HepG2 (cell line): ENCODE measurements around the gene FASTKD2. TPM values are rescaled to one million over a fixed set of nuclear protein-coding genes. Genes with fewer than 3 reads are reported as not detected.

Experiments used
- AGO1 ChIP-seq: fragments of 200-400 bp; formaldehyde crosslinking; IDR thresholded peaks from 2 replicates; pipeline ENCODE4 v1.6.1; 2017; ENCODE audit warnings: mild to moderate bottlenecking, low read depth, low read length, moderate library complexity; ENCODE audit not compliant: poor library complexity, severe bottlenecking
- ASH2L ChIP-seq: fragments of 300-600, 200-600 bp; sonication (generic); IDR thresholded peaks from 2 replicates; pipeline ENCODE4 v1.7.0; 2017; ENCODE audit warnings: low read depth, mild to moderate bottlenecking, moderate library complexity, mixed read lengths, low read length; ENCODE audit not compliant: insufficient read length
- EED ChIP-seq: sonication (generic); formaldehyde crosslinking; IDR thresholded peaks from 2 replicates; pipeline ENCODE4 v1.5.0; 2020; ENCODE audit warnings: mild to moderate bottlenecking, missing genetic modification reagents
- ELF4 ChIP-seq: sonication (generic); formaldehyde crosslinking; IDR thresholded peaks from 2 replicates; pipeline ENCODE4 v1.5.0; 2020; ENCODE audit warnings: missing genetic modification reagents, mild to moderate bottlenecking, moderate library complexity, borderline replicate concordance
- HNRNPUL1 ChIP-seq: fragments of 200-400 bp; formaldehyde crosslinking; IDR thresholded peaks from 2 replicates; pipeline ENCODE4 v1.6.1; 2017; ENCODE audit warnings: low read depth, mild to moderate bottlenecking, low read length, moderate library complexity
- MATR3 ChIP-seq: sonication (generic); formaldehyde crosslinking; IDR thresholded peaks from 2 replicates; pipeline ENCODE4 v1.4.0; 2020; ENCODE audit warnings: missing genetic modification reagents
- MLLT10 ChIP-seq: sonication (generic); formaldehyde crosslinking; IDR thresholded peaks from 2 replicates; pipeline ENCODE4 v1.4.0; 2020; ENCODE audit warnings: missing genetic modification reagents
- NR3C1 ChIP-seq: sonication (generic); formaldehyde crosslinking; IDR thresholded peaks from 2 replicates; pipeline ENCODE4 v1.4.0; 2020; ENCODE audit warnings: missing genetic modification reagents
- REST ChIP-seq, 2 experiments: IDR thresholded peaks; 2 replicates each; pipeline ENCODE4 v1.6.1; 2011 to 2012; ENCODE audit warnings: low read length in 2 of 2, borderline replicate concordance in 1 of 2, low read depth in 1 of 2, mild to moderate bottlenecking in 1 of 2, moderate library complexity in 1 of 2
- SRF ChIP-seq: IDR thresholded peaks from 2 replicates; pipeline ENCODE4 v1.6.1; 2011; ENCODE audit warnings: mild to moderate bottlenecking, low read depth, low read length, moderate library complexity
- ZNF225 ChIP-seq: sonication (generic); formaldehyde crosslinking; IDR thresholded peaks from 2 replicates; pipeline ENCODE4 v1.4.0; 2020; ENCODE audit warnings: mild to moderate bottlenecking, missing genetic modification reagents
- ZNF264 ChIP-seq: sonication (generic); formaldehyde crosslinking; IDR thresholded peaks from 2 replicates; pipeline ENCODE4 v1.4.0; 2020; ENCODE audit warnings: missing genetic modification reagents
- ZNF407 ChIP-seq: sonication (generic); formaldehyde crosslinking; IDR thresholded peaks from one replicate; pipeline ENCODE4 v1.5.1; 2020; ENCODE audit warnings: mild to moderate bottlenecking, missing genetic modification reagents; ENCODE audit errors: not compliant biosample characterization
- ZNF496 ChIP-seq: sonication (generic); formaldehyde crosslinking; IDR thresholded peaks from 2 replicates; pipeline ENCODE4 v1.8.1; 2023; ENCODE audit warnings: mild to moderate bottlenecking, moderate library complexity, missing genetic modification reagents; ENCODE audit not compliant: insufficient replicate concordance
- polyA plus RNA-seq, 8 experiments: library from polyadenylated mRNA; depleted of rRNA in 3 of 8; stranded (reverse) in 7 of 8; unstranded in 1 of 8; fragments of >200 nt; fragmentation: Illumina TruSeq in 4 of 8; extraction: Trizol in 4 of 8; gene quantifications; 2 replicates each; pipeline versions ENCODE4 v1.2.1 to v1.2.3, GENCODE V29; 2011 to 2016; ENCODE audit warnings: low read depth in 4 of 8, missing spikeins in 1 of 8, mixed read lengths in 1 of 8; ENCODE audit not compliant: insufficient read depth in 1 of 8
- total RNA-seq, 5 experiments: library from RNA; depleted of rRNA; stranded (reverse); fragments of >200 nt; fragmentation: Illumina TruSeq; extraction: Trizol; gene quantifications; 2 replicates each; pipeline ENCODE4 v1.2.3, GENCODE V29; 2016; ENCODE audit warnings: low read depth in 1 of 5
- TF ChIP-seq, protein P1 (sequence below): sonication (generic); formaldehyde crosslinking; IDR thresholded peaks from 2 replicates; pipeline ENCODE4 v1.4.0; 2020; ENCODE audit warnings: missing genetic modification reagents; ENCODE audit errors: not compliant biosample characterization

Gene FASTKD2
- total and polyA plus RNA-seq, 2 of the 13 experiments (the other 11 are each of a cell fraction or from before 2014, with no cell fraction given), result 41.1 to 77.8 TPM

GRCh38 chr2:206765242-206766056 lies at the start of gene FASTKD2, which contains the start of gene MDH1B (continued):
- TF ChIP-seq NR3C1 (CRISPR knock-in tag) (no peak), REST (IDR thresholded peaks at IDR 0.05; ENCODE audit: borderline replicate concordance in 1 of 2, low read depth in 1 of 2, low read length in 2 of 2) (peak in 1 of 2 experiments; percentile 85; a peak in 2 of 4 replicates), HNRNPUL1 (no peak), ZNF496 (CRISPR knock-in tag) (no peak), MLLT10 (CRISPR knock-in tag) (no peak), EED (CRISPR knock-in tag) (0 out of 2 replicates have a peak, but pooled peaks have one; percentile 66), ZNF407 (peak; percentile 25), ZNF264 (CRISPR knock-in tag) (peak; percentile 91), MATR3 (CRISPR knock-in tag) (no peak), ZNF225 (CRISPR knock-in tag) (no peak; the same call in 1 of the 2 replicates), ASH2L (peak; percentile 98), SRF (0 out of 2 replicates have a peak, but pooled peaks have one; percentile 45), AGO1 (no peak), ELF4 (CRISPR knock-in tag) (peak; percentile 72; the same call in 1 of the 2 replicates)
- TF ChIP-seq, protein P1, sequence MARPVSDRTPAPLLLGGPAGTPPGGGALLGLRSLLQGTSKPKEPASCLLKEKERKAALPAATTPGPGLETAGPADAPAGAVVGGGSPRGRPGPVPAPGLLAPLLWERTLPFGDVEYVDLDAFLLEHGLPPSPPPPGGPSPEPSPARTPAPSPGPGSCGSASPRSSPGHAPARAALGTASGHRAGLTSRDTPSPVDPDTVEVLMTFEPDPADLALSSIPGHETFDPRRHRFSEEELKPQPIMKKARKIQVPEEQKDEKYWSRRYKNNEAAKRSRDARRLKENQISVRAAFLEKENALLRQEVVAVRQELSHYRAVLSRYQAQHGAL (CRISPR knock-in tag), result peak; percentile 77
